GM18507 (cell line): ENCODE results near the gene PRRG4.

Experiments used
- DNase-seq: peaks from one replicate; pipeline ENCODE4 v3.0.0; 2011; ENCODE audit warnings: low read depth; ENCODE audit not compliant: insufficient read length; ENCODE audit errors: extremely low spot score
- FAIRE-seq: peaks from 2 replicates; lab custom pipeline; 2011; peaks lifted over from hg19 to GRCh38; lab: Jason Lieb, UNC

PRRG4 gene

DNA sequence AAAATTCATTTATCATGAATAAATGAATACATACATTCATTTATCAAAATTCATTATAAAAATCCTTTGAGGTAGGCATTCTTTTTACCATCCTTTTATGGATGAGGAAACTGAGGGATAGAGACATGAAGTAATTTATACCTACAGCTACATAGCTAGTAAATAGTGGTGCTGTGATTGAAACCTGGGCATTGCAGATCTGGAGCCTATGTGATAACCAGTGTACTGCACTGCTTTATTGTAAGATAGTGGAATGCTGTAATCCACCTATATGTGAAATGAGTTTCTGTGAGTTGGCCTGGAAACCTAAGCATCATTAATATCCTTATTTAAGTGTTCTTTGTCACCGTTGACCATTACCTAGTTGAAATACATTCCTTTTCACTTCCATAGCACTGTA is 67.4 kb downstream of the PRRG4 start:
- no peak for FAIRE-seq

DNA sequence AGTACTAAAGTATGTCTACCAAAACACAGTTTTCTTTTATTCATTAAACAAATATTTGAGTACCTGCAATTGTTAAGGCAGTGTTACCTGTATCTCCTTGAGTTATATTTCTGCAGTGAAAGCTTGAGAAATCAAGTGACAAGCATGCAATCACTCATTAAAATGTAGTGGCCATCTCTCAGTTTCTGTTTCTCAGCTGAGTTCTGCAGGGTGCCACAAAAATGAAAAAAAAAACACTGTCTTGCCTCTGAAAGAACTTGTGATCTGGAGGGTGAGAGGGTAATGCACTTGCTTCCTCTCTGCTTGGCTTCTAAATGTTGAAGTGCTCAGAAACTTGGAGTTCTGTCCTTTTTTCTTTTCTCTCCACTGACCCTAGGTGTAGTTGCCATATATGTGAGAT is 69.7 kb downstream of the PRRG4 start:
- DNase-seq (no peak), FAIRE-seq (peak; percentile 70)

More for the DNA sequence above, 67.4 kb downstream of the PRRG4 start:
- DNase-seq: no peak

DNA sequence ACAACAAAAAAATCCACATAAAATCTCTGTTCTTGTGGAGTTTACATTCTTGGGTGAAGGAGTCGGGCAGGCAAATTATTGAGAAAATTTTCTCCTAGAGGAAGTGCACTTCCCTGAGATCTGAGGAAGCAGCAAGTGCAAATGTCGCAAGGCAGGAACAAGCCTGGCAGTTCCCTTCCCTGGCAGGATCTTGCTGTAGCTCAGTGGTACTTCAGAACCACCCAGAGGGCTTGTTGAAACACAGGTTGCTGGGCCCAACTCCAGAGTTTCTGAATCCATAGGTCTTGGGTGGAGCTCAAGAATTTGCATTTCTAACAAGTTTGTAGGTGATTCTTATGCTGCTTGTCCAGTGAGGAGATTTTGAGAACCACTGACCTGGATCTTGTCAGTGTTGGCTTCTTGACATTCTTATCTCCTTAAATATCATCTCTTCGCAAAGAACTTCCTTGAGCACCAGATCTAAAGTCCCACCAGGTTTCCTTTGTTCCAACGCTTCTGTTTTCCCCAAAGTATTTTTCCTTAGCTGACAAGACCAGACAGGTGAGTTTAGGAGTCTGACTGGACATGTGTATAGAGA is 72.5 kb downstream of the PRRG4 start:
- FAIRE-seq (no peak), DNase-seq (no peak)

DNA sequence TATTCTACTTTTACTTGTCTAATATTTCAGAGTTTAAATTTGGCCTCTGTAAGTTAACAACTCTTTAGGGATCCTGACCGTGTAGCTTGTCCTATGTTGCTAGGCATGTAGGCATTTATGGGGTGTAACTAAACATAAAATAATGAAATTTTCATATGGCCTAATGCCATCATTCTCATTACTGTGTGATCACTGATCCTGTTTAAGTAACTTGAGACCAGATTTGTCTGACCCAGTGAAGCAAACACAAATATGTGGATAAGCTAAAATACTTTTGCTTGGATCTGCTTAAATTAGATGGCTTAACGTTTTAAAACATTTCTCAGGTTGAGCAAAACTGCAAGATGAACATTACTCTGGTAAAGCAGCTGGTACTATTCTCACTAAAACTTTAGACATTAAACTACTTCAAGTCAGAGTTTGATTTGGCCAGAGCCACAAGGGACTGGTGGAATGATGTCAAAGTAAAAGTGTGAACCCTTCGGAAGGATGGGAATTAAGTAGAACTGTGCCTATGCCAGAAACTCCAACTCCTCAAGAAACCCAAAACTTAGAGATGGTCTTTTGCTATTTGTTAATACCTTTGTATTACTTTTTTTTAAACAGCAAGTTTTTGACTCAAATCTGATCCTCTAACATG is 75.4 kb downstream of the PRRG4 start:
- FAIRE-seq: no peak

More for the DNA sequence above, 75.4 kb downstream of the PRRG4 start:
- DNase-seq: no peak
